Measurements from ENCODE around the gene BNIP5. TPM values are rescaled to one million over a fixed set of nuclear protein-coding genes. Genes with fewer than 3 reads are reported as not detected.

Gene BNIP5
- total RNA-seq, 6 experiments from 2014 or later, result not detected

DNA sequence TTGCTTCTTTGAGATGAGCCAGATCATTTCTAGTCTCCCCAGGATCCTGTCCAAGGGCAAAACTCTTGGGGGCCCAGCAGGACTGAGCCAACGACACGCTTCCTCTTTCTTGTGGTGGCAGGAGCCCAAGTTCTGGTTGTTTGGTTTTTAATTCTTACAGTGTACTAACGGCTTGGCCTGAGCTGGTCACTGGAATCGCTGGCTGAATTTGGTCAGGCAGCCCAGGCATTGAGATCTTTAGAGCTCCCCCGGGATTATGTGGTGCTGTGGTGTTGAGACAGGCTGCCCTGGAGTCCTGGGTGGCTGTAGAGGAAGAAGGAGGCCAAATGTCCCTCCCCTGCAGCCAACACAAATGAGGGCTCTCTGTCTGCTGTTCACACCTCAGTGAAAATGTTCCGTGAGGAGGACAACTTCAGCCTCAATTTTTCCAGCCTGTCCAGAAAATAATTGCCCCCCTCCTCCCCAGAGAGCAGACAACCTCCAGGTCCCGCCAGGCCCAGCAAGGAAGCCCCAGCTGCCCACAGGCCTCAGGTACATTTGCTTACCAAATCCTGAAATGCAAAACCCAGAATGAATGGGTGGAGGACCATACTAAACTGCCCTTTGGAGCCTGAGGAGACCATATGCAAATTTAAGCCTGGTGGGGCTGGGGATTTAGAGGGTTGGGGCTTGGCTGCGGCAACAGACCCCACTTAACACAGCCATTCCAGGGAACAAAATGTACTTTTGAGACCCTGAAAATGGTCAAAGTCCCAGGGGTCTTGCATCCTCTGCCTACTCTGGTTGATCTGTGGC, 23.6 kb downstream of the BNIP5 start:
- H3K36me3 Mint-ChIP-seq (ENCODE audit: low read depth), result no peaks in the 10 kb centered on the region
- no peak for DNase-seq
- no peak for TF ChIP-seq CTCF (IDR thresholded peaks at IDR 0.05)
- peaks cover 6% of the 10 kb centered on the region; the same call in 1 of the 2 replicates for H3K4me1 Mint-ChIP-seq (ENCODE audit: low read depth)
- H3K27ac Mint-ChIP-seq, result no peak overlapping the region
- H3K9me3 Mint-ChIP-seq, result no peaks in the 10 kb centered on the region; the same call in 1 of the 2 replicates
- H3K27me3 Mint-ChIP-seq (ENCODE audit: insufficient read depth), result peaks cover 61% of the 10 kb centered on the region
- no peak overlapping the region for H3K4me3 Mint-ChIP-seq

DNA sequence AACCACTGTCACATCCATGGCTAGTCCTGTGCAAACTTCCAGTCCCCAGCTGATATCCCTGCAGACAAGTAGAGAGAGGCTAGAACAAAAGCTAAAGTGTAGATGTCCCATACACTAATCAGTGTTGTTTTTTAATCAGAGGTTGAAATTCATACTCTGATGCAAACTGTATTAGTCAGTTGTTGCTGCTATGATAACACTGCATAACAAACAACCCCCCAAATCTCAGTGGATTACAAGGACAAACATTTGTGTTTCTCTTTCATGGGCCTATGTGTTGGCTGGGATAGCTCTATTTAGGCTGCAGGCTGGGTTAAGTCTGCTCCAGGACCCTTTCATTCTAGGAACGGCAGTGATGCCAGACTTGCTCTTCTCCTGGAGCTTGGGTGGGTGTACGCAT, 26.8 kb downstream of the BNIP5 start:
- Mint-ChIP-seq H3K27me3 (ENCODE audit: insufficient read depth) (peaks cover 49% of the 10 kb centered on the region), H3K4me3 (no peak overlapping the region)

DNA sequence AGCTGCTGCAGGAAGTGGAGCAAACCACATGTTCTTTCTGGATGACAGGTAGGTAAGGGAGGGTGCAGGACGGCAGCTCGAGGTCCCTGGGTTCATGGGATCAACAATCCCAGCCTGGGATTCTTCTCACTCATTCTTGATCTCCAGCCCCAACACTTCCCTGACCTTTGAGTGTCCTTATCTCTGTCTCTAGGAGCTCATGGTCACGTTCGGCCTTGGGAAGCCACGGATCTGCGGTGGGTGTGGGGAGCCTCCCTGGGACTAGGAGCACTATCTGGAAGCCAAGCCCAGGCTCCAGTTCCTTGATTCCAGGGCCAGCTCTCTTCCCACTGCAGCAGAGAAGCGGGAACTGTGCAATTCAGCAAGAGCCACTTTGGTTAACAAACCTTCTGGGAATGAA, 27.5 kb downstream of the BNIP5 start:
- DNase-seq, result no peak
- H3K4me1 Mint-ChIP-seq (ENCODE audit: low read depth), result peaks cover 2% of the 10 kb centered on the region; the same call in 1 of the 2 replicates
- TF ChIP-seq CTCF (IDR thresholded peaks at IDR 0.05), result no peak
- no peak overlapping the region for H3K27ac Mint-ChIP-seq
- peaks cover 49% of the 10 kb centered on the region for H3K27me3 Mint-ChIP-seq (ENCODE audit: insufficient read depth)
- H3K36me3 Mint-ChIP-seq (ENCODE audit: low read depth), result no peaks in the 10 kb centered on the region
- H3K9me3 Mint-ChIP-seq, result no peaks in the 10 kb centered on the region; the same call in 1 of the 2 replicates
- no peak overlapping the region for H3K4me3 Mint-ChIP-seq

More for the DNA sequence above, 26.8 kb downstream of the BNIP5 start:
- Mint-ChIP-seq H3K27ac (no peak overlapping the region), H3K9me3 (no peaks in the 10 kb centered on the region; the same call in 1 of the 2 replicates), H3K36me3 (ENCODE audit: low read depth) (no peaks in the 10 kb centered on the region), H3K4me1 (ENCODE audit: low read depth) (peaks cover 6% of the 10 kb centered on the region; the same call in 1 of the 2 replicates)
- DNase-seq, result no peak
- TF ChIP-seq CTCF (IDR thresholded peaks at IDR 0.05), result no peak

DNA sequence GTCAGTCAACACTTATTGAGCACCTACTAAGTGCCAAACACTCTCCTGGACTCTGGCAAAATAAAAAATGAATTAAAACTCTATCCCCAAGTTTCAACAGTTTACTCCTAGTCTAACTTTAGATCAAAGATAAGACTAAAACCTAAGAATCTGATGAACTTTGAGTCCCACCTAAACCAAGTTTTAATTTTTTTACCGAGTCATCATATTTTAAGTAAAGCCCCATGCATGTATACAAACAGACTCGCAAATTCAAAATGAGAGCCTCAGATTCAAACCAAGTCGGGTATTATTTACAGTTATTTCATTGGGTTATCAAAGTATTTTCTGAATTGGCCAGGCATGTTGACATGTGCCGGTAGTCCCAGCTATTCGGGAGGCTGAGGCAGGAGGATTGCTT, 28.2 kb downstream of the BNIP5 start:
- Mint-ChIP-seq H3K36me3 (ENCODE audit: low read depth) (no peaks in the 10 kb centered on the region), H3K4me1 (ENCODE audit: low read depth) (no peaks in the 10 kb centered on the region), H3K9me3 (no peaks in the 10 kb centered on the region; the same call in 1 of the 2 replicates), H3K27ac (no peak overlapping the region), H3K4me3 (no peak overlapping the region), H3K27me3 (ENCODE audit: insufficient read depth) (peaks cover 47% of the 10 kb centered on the region)
- TF ChIP-seq CTCF (IDR thresholded peaks at IDR 0.05), result no peak
- no peak for DNase-seq

- Mint-ChIP-seq H3K27me3 (ENCODE audit: insufficient read depth) (peaks cover 41% of the 10 kb centered on the region), H3K27ac (no peak overlapping the region)
- DNase-seq, result no peak
Observed at GRCh38 chr6:36306375-36306774, 30.3 kb downstream of the BNIP5 start.

More at GRCh38 chr6:36306375-36306774, 30.3 kb downstream of the BNIP5 start:
- no peak for TF ChIP-seq CTCF (IDR thresholded peaks at IDR 0.05)
- H3K9me3 Mint-ChIP-seq, result no peaks in the 10 kb centered on the region; the same call in 1 of the 2 replicates
- H3K4me1 Mint-ChIP-seq (ENCODE audit: low read depth), result peaks cover 10% of the 10 kb centered on the region
- H3K4me3 Mint-ChIP-seq, result no peak overlapping the region
- no peaks in the 10 kb centered on the region for H3K36me3 Mint-ChIP-seq (ENCODE audit: low read depth)
